Measurements from ENCODE around the gene RLN3. TPM values are rescaled to one million over a fixed set of nuclear protein-coding genes. Genes with fewer than 3 reads are reported as not detected.

RLN3 gene
- total and polyA plus RNA-seq, 9 of the 15 experiments (the other 6 are each of a cell fraction or from before 2014, with no cell fraction given) = 0.31 to 1.2 (median 0.71) TPM; not detected in 6

DNA sequence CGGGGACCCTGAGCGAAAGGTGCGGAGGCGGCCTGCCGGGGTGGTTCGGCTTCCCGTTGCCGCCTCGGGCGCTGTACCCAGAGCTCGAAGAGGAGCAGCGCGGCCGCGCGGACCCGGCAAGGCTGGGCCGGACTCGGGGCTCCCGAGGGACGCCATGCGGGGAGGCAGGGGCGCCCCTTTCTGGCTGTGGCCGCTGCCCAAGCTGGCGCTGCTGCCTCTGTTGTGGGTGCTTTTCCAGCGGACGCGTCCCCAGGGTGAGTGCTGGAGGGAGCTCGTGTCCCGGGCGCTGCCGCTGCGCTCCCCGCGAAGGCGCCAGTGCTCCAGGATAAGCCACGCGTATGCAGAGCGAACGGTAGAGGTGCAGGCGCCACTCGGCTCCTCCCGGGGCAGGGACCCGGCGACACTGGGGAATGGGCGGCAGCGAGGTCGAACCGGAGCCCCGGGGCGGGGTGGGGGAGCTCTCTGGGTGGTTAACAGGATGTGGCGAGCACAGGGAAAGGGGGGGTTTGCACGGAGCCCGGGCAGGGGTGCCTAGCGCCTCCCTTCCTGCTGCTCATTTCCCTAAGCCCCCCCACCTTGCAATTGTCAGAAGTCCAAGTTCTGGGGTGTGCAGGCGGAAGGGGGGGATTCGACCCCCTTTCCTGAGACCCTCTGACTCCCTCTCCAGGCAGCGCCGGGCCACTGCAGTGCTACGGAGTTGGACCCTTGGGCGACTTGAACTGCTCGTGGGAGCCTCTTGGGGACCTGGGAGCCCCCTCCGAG lies 4.0 kb downstream of the RLN3 start, which contains the start of gene IL27RA (continued):
- TF ChIP-seq SUPT5H (IDR thresholded peaks at IDR 0.05) = peak; percentile 78
- TF ChIP-seq ZSCAN32 (CRISPR knock-in tag; IDR thresholded peaks at IDR 0.05) = no peak
- TF ChIP-seq TCF7 (IDR thresholded peaks at IDR 0.05; ENCODE audit: borderline replicate concordance) = 0 out of 2 replicates have a peak, but pooled peaks have one; percentile 21
- TF ChIP-seq HNRNPL (IDR thresholded peaks at IDR 0.05; ENCODE audit: low read depth, low read length) = peak; percentile 64; the same call in 1 of the 2 replicates

DNA sequence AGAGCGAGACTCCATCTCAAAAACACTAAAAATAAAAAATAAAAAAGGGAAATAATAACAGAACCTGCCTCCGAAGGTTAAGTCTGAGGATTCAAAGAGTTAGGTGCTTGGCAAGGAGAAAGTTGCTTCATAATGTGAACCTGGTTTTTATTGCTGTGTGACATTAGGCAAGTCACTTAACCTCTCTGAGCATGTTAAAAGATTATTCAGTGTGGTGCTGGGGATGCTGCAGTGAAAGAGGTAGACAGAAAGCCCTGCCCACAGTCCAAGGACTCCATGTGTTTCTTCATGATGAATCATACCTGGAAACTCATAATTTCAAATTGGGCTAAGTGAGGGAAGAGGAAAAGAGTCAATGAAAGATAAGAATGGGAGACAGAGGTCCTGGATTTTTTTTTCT lies 6.0 kb downstream of the RLN3 start:
- POLR2A ChIA-PET = no interaction called here
- peak; percentile 37 for FAIRE-seq
- H2AFZ ChIP-seq (ENCODE audit: low read depth, low read length) = no peak overlapping the region
- peak; percentile 46 for TF ChIP-seq PHF20 (IDR thresholded peaks at IDR 0.05; ENCODE audit: partially characterized antibody)
- TF ChIP-seq, protein P1, sequence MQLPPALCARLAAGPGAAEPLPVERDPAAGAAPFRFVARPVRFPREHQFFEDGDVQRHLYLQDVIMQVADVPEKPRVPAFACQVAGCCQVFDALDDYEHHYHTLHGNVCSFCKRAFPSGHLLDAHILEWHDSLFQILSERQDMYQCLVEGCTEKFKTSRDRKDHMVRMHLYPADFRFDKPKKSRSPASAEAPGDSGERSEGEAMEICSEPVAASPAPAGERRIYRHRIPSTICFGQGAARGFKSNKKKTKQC (CRISPR knock-in tag; IDR thresholded peaks at IDR 0.05) = no peak
- peak; percentile 29 for TF ChIP-seq DACH1 (IDR thresholded peaks at IDR 0.05; ENCODE audit: partially characterized antibody)
- TF ChIP-seq ZNF57 (CRISPR knock-in tag; IDR thresholded peaks at IDR 0.05) = no peak
- TF ChIP-seq, protein P2, sequence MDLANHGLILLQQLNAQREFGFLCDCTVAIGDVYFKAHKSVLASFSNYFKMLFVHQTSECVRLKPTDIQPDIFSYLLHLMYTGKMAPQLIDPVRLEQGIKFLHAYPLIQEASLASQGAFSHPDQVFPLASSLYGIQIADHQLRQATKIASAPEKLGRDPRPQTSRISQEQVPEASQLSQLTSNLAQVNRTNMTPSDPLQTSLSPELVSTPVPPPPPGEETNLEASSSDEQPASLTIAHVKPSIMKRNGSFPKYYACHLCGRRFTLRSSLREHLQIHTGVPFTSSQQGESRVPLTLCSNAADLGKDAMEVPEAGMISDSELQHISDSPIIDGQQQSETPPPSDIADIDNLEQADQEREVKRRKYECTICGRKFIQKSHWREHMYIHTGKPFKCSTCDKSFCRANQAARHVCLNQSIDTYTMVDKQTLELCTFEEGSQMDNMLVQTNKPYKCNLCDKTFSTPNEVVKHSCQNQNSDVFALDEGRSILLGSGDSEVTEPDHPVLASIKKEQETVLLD (IDR thresholded peaks at IDR 0.05) = no peak
- 0 out of 3 replicates have a peak, but pooled peaks of 1 of the 2 experiments have one; percentile 42 for TF ChIP-seq CBX3 (IDR thresholded peaks at IDR 0.05; ENCODE audit: borderline replicate concordance in 1 of 2, low read length in 2 of 2)
- TF ChIP-seq CBX1 (IDR thresholded peaks at IDR 0.05; ENCODE audit: low read depth) = peak; percentile 52; the same call in 1 of the 2 replicates
- TF ChIP-seq MAFG (tag; conservative IDR thresholded peaks at IDR 0.05) = no peak
- peak; percentile 89 for TF ChIP-seq ZFP36 (IDR thresholded peaks at IDR 0.05; ENCODE audit: low read depth, low read length, partially characterized antibody)

More for the DNA sequence above, 6.0 kb downstream of the RLN3 start:
- H4K20me1 ChIP-seq (replicated peaks; ENCODE audit: control insufficient read depth, insufficient read depth, low read length) = no peaks in the 10 kb centered on the region
- H3K27me3 ChIP-seq (ENCODE audit: control insufficient read depth in 2 of 2, insufficient read depth in 2 of 2, low read length in 2 of 2) = no peaks in the 10 kb centered on the region
- H3K9ac ChIP-seq (ENCODE audit: insufficient read depth in 1 of 2, low read depth in 2 of 2, low read length in 2 of 2) = no peak overlapping the region
- ATAC-seq = no peak
- intact Hi-C loops (cut with micrococcal nuclease) (loop anchor here (10.0 kb wide), 1 partner anchor 79 kb away; the partner anchor contains the start of gene DCAF15), in situ Hi-C loops (cut with MboI) (no loop called here)
- WGBS (ENCODE audit: insufficient coverage, low coverage, missing lambda C conversion rate) = 100% methylated on average over 2 of the region's 2 CpGs
- CTCF ChIA-PET (ENCODE audit: low intra/inter-chr PET ratio) = no interaction called here
- no peaks in the 10 kb centered on the region for H3K9me1 ChIP-seq (ENCODE audit: control insufficient read depth, insufficient read depth, low read length)
- H3K36me3 ChIP-seq (ENCODE audit: control insufficient read depth, insufficient read depth, low read length) = 0 out of 3 replicates have a peak, but pooled peaks cover 2% of the 10 kb centered on the region
- DNase-seq (ENCODE audit: extremely low read depth in 1 of 4, low spot score in 3 of 4) = peak in 2 of 4 experiments; percentile 14 to 15
- no peak overlapping the region for H3K4me3 ChIP-seq
- H3K9me3 ChIP-seq (replicated peaks; ENCODE audit: control insufficient read depth, insufficient read depth, low read depth, low read length) = no peaks in the 10 kb centered on the region
- no peak overlapping the region for H3K27ac ChIP-seq (ENCODE audit: extremely low read depth, low read depth, low read length)
- peaks cover 7% of the 10 kb centered on the region; the same call in 1 of the 3 replicates for H3K79me2 ChIP-seq (ENCODE audit: control insufficient read depth, insufficient read depth, low read length)
- no peak overlapping the region for H3K4me2 ChIP-seq (ENCODE audit: insufficient read depth, low read length)
- BruUV-seq (replicated peaks) = TSS peak; percentile 50
- H3K4me1 ChIP-seq (replicated peaks in 1 of 2; ENCODE audit: control insufficient read depth in 2 of 2, insufficient read depth in 2 of 2, low read length in 2 of 2) = peaks cover 5 to 29% of the 10 kb centered on the region in 2 experiments; a peak in 3 of 5 replicates

Data from K562 (cell line).